Activated CD4-positive, CD25-positive, alpha-beta regulatory T cell treated with anti-CD3 and anti-CD28 coated beads, Interleukin-2, amount 50 U/mL, for 16 hours (primary cell): Measurements from ENCODE around the gene ONECUT3.

Source experiments
- DNase-seq: peaks from one replicate; pipeline ENCODE4 v3.0.0-alpha.2; 2020; ENCODE audit warnings: low read depth, low spot score

ONECUT3 gene

DNA sequence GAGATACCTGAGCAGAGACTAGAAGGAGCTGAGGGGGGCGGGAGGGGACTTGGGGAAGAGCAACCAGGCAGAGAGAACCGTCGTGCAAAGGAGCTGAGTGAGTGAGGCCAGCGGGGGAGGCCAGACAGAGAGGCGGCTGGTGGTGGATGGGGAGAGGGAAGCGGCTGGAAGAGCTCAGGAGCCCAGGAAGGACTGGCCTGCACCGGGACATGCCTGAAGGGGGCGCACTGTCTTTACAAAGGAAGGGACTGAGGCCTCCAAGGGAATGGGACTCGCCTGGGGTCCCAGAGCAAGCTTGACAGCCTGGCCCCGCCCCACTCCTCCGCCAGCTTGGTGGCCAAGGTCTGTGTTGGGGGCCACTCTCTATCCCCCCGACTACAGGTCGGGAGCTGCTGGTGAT lies 14.9 kb downstream of the ONECUT3 start:
- no peak for DNase-seq

DNA sequence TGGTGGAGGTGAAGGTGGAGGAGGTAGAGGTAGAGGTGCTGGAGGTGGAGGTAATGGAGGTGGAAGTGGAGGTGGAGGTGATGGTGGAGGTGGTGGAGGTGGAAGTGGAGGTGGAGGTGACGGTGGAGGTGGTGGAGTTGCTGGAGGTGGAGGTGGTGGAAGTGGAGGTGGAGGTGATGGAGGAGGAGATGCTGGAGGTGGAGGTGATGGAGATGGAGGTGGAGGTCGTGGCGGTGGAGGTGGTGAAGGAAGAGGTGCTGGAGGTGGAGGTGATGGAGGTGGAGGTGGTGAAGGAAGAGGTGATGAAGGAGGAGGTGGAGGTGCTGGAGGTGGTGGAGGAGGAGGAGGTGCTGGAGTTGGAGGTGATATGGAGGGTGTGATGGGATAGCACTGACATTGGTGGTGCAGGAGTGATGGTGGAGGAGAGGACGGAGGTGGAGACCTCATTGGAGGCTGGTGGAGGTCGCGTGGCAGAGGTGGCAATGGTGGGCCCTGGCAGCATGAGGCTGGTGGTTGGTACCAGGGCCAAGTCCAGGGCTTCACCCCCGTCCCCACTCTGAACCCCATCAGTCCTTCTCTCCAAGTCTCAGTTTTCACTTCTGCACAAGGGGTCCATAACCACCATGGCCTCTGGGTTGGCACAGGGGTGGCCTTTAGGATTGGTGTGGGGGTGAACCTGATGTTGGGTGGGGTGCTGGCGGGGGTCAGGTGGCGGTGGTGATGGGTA lies 15.8 kb downstream of the ONECUT3 start:
- no peak for DNase-seq

DNA sequence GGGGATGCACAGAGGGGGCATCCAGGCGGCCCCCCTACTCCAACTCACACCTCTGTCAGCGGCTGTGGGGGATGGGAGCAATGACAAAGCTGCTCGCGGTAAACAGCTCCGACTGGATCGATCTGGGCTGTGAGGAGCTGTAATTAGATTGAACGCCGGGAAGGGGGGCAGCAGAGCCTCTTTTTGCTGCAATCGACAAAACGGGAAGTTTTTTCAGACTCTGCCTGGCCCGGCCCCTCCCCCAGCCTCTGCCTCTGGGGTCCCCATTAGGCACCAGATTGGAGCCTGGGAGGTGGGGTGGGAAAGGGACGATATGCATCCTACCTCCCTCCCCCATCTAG lies 16.3 kb downstream of the ONECUT3 start:
- DNase-seq = no peak

DNA sequence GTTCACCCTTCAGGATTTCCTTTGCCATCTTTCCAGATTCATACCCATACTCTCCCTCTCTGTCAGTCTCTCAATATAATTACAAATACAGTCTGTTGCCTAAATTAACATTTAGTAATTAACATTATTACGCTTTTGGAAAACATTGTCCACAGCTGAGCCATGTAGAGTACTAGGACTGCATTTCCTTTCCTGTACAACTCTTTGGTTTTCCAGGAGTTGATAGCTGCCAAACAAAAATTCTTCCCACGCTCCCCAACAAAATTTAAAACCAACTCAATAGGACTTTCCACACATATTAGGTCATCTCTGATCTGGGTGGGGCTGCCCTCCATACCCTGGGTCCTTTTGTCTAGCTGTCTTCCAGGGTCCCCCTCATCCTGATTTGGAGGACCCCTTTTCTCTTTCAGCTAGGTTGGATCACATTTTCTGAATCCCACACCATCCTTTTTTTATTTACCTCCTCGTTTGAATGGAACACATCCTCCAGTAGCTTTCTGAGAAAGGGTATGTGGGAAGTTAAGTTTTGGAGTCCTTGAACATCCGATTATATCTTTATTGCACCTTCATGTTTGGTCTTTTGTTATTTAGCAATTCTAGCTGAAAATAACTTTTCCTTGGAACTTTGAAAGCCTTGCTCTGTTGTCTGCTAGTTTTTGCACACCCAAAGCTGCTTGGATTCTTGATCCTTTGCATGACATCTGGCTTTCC lies 17.7 kb downstream of the ONECUT3 start:
- DNase-seq = no peak

DNA sequence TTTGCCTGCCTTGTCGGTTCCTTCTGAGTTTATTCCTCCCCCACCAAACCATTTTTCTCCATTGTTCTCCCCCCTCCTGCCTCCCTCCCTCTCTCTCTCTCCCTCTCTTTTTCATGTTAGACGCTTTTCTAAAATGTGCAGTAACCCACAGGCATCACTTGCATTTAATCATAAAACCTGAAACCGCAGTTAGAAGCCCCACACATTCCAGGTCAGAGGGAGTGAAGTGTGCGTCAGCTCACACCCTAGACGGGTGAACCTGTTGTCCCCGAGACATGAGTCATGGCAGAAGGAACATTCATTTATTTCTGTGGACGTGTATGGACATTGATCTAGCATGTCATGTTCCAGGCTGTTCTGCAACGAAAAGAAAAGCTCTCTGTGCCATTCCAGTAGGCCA lies 19.9 kb downstream of the ONECUT3 start:
- DNase-seq = no peak

DNA sequence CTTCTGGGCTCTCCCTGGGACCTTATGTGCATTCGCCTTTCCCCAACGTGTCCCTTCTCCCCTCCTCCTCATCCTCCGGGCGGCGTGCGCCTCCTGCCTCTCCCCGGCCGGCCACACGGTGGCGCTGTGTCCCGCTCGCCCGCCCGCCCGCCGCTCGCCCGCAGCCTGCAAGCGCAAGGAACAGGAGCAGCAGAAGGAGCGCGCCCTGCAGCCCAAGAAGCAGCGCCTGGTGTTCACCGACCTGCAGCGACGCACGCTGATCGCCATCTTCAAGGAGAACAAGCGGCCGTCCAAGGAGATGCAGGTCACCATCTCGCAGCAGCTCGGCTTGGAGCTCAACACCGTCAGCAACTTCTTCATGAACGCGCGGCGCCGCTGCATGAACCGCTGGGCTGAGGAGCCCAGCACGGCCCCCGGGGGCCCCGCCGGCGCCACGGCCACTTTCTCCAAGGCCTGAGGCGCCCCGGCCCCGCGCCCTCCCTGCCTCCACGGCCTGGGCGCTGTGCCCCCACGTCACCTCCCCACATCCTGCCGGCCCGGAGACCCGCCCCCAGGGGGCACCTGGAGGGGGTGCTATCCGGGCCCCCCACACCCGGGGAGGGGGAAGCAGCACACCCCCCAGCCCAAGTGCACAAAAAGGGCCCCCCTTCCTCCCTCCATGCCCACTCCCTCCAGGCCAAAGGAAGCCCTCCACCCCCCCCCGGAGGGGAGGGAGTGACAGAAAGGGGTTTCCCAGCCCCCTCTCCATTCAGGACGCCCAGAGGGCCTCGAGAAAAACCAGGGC lies 21.9 kb downstream of the ONECUT3 start:
- no peak for DNase-seq

- no peak for DNase-seq
Measured at GRCh38 chr19:1775951-1776605, 22.8 kb downstream of the ONECUT3 start.

- no peak for DNase-seq
Measured at GRCh38 chr19:1776606-1777147, 23.4 kb downstream of the ONECUT3 start.

GRCh38 chr19:1777149-1777548 lies 23.8 kb downstream of the ONECUT3 start:
- DNase-seq = no peak

GRCh38 chr19:1779574-1779973 lies 26.3 kb downstream of the ONECUT3 start:
- no peak for DNase-seq

DNA sequence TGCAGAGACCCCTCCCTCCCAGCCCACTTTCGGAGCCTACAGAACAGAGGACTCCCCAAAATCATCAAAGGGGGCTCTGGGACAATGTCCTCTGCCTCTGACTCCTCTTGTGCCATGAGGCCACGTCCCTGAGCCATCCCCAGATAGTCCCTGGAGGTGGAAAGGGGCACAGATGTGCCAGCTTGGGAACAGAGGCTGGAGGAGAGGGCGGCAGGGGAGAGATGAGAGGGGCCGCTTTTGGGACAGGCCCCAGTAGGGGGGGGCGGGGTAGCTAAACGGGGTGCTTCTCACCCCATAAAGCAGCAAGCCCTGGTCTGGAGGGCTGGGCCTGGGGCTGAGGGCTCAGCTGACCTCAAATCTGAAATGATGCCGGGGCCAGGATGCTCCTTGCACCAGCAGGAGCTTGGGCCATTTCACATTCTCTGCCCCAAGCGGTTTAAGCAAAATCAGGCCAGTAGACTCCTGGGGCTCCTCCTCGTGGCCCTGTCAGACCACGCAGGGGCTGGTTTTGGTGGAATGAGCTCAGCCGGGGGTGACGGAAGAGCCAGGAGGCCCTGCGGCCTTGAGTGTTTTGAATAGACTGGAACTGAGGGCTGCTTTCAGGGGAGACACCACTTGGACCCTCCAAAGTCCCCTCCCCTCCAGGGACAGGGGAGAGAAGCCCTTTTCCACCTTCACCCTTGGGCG lies 27.1 kb downstream of the ONECUT3 start:
- DNase-seq = no peak

- no peak for DNase-seq
Measured at GRCh38 chr19:1782521-1782920, 29.2 kb downstream of the ONECUT3 start.

GRCh38 chr19:1783354-1783753 lies 30.0 kb downstream of the ONECUT3 start:
- no peak for DNase-seq

GRCh38 chr19:1783874-1784273 lies 30.6 kb downstream of the ONECUT3 start:
- no peak for DNase-seq

DNA sequence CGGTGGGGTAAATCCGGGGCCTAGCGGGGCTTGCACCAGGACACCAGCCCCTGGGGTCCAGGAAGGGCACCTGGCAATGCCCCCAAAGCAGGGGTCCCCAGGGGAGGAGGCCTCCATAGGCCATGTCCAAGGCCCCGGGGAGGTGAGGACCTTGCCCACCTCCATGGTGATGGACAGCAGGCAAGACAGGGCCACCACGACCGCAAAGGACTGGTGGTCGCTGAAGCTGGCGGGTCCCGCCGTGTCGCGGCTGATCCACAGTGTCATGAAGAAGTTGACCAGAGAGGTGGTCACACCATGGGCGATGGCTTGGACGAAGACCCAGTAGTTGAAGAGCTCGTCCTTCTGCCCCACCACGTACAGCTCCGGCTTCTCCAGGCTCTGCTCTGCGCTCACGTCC lies 32.0 kb downstream of the ONECUT3 start:
- DNase-seq = no peak

- DNase-seq = no peak
Measured at GRCh38 chr19:1786668-1787067, 33.4 kb downstream of the ONECUT3 start.

- DNase-seq = no peak
Measured at GRCh38 chr19:1787116-1787515, 33.8 kb downstream of the ONECUT3 start.

GRCh38 chr19:1789261-1790041 lies 36.1 kb downstream of the ONECUT3 start:
- DNase-seq = no peak

DNA sequence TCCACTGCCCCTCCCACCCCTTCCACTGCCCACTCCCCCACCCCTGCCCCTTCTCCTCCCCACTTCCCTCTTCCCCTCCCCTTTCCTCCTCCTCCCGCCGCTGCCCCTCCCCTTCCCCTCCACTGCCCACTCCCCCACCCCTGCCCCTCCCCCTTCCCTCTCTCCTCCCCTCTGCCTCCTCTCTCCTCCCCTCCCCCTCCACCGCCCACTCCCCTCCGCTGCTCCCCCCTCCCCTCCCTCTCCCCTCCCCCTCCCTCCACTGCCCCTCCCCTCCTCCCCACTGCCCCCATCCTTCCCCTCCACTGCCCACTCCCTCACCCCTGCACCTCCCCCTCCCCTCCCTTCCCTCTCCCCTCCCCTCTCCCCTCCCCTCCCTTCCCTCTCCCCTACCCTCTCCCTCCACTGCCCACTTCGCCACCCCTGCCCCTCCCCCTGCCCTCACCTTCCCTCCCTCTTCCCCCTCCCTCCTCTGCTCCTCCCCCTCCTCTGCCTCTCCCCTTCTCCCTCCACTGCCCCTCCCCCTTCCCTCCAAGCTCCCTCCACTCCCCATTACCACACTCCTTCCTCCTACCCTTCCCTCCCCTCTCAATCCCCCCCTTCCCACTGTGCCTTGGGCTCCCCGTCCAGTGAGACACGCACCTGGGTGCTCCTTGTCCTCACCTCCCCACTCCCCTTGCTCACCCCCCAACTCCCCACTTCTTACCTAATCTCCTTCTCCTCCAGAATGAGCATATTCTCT lies 36.9 kb downstream of the ONECUT3 start:
- DNase-seq = no peak

- no peak for DNase-seq
Measured at GRCh38 chr19:1791879-1792278, 38.6 kb downstream of the ONECUT3 start.
